WTC11 (cell line): ENCODE measurements around the gene LPP. TPM values are rescaled to one million over a fixed set of nuclear protein-coding genes. Genes with fewer than 3 reads are reported as not detected.

ENCODE experiments used
- ATAC-seq: fragments of 200-7000 bp; cut with Tn5 transposase; 2 replicates; pipeline ENCODE4 v1.10.0; 2021; ENCODE audit warnings: mild to moderate bottlenecking, moderate library complexity
- CTCF ChIA-PET: fragments of 300-600 bp; sonication (Branson Sonifier 250); formaldehyde crosslinking; loops from one replicate; lab custom pipeline; 2021; ENCODE audit warnings: antibody characterized with exemption; lab: Charles Lee
- POLR2A ChIA-PET: fragments of 350-600 bp; sonication (Branson Sonifier 250); formaldehyde crosslinking; loops from one replicate; lab custom pipeline; 2021; ENCODE audit warnings: antibody characterized with exemption; lab: Charles Lee
- DNase-seq: peaks from one replicate; pipeline ENCODE4 v3.0.0; 2021; ENCODE audit warnings: low spot score
- H3K27ac Mint-ChIP-seq: 2 replicates; pipeline ENCODE4 v1.8.0; 2021; ENCODE audit warnings: mixed read lengths
- H3K27me3 Mint-ChIP-seq: 2 replicates; pipeline ENCODE4 v1.8.0; 2021; ENCODE audit warnings: low read depth, mild to moderate bottlenecking, moderate library complexity, mixed read lengths
- H3K36me3 Mint-ChIP-seq: 2 replicates; pipeline ENCODE4 v1.8.0; 2021; ENCODE audit warnings: mixed read lengths
- H3K4me1 Mint-ChIP-seq: 2 replicates; pipeline ENCODE4 v1.8.0; 2022; ENCODE audit warnings: mixed read lengths
- H3K4me3 Mint-ChIP-seq: 2 replicates; pipeline ENCODE4 v1.8.0; 2021; ENCODE audit warnings: mild to moderate bottlenecking, moderate library complexity, mixed read lengths
- H3K9me3 Mint-ChIP-seq: 2 replicates; pipeline ENCODE4 v1.8.0; 2021; ENCODE audit warnings: mixed read lengths
- ATF6 ChIP-seq: sonication (generic); formaldehyde crosslinking; IDR thresholded peaks from 2 replicates; pipeline ENCODE4 v1.8.1; 2023; ENCODE audit warnings: mild to moderate bottlenecking, missing genetic modification reagents
- E2F1 ChIP-seq: sonication (generic); formaldehyde crosslinking; IDR thresholded peaks from 2 replicates; pipeline ENCODE4 v1.8.0; 2022; ENCODE audit warnings: mild to moderate bottlenecking, missing genetic modification reagents
- ETV6 ChIP-seq: sonication (generic); formaldehyde crosslinking; IDR thresholded peaks from 2 replicates; pipeline ENCODE4 v1.8.1; 2022; ENCODE audit warnings: mild to moderate bottlenecking, missing genetic modification reagents
- FOXP1 ChIP-seq: sonication (generic); formaldehyde crosslinking; IDR thresholded peaks from 2 replicates; pipeline ENCODE4 v1.8.0; 2022; ENCODE audit warnings: missing genetic modification reagents, mild to moderate bottlenecking, moderate library complexity, borderline replicate concordance
- GABPB1 ChIP-seq: sonication (generic); formaldehyde crosslinking; IDR thresholded peaks from 2 replicates; pipeline ENCODE4 v1.8.1; 2023; ENCODE audit warnings: mild to moderate bottlenecking, missing genetic modification reagents
- MLX ChIP-seq: sonication (generic); formaldehyde crosslinking; IDR thresholded peaks from 2 replicates; pipeline ENCODE4 v1.8.1; 2023; ENCODE audit warnings: mild to moderate bottlenecking, missing genetic modification reagents, moderate library complexity
- MXD4 ChIP-seq: fragments of 250-450 bp; sonication (Bioruptor Pico); IDR thresholded peaks from 2 replicates; pipeline ENCODE4 v1.8.0; 2021; ENCODE audit warnings: mild to moderate bottlenecking, moderate library complexity, borderline replicate concordance
- NFE2L1 ChIP-seq: sonication (generic); formaldehyde crosslinking; IDR thresholded peaks from 2 replicates; pipeline ENCODE4 v1.8.1; 2023; ENCODE audit warnings: missing genetic modification reagents
- NR1H2 ChIP-seq: sonication (generic); formaldehyde crosslinking; IDR thresholded peaks from 2 replicates; pipeline ENCODE4 v1.9.0; 2021; ENCODE audit warnings: mild to moderate bottlenecking, moderate library complexity, missing genetic modification reagents
- RORB ChIP-seq: fragments of 250-450 bp; sonication (Bioruptor Pico); IDR thresholded peaks from 2 replicates; pipeline ENCODE4 v1.9.0; 2021; ENCODE audit warnings: mild to moderate bottlenecking
- SP1 ChIP-seq: sonication (generic); formaldehyde crosslinking; conservative IDR thresholded peaks from 2 replicates; pipeline ENCODE4 v1.8.1; 2022; ENCODE audit warnings: missing genetic modification reagents
- ZBTB43 ChIP-seq: sonication (generic); formaldehyde crosslinking; IDR thresholded peaks from 2 replicates; pipeline ENCODE4 v1.8.1; 2023; ENCODE audit warnings: mild to moderate bottlenecking, missing genetic modification reagents
- ZNF121 ChIP-seq: sonication (generic); formaldehyde crosslinking; IDR thresholded peaks from 2 replicates; pipeline ENCODE4 v1.8.0; 2023; ENCODE audit warnings: missing genetic modification reagents
- ZNF138 ChIP-seq: sonication (generic); formaldehyde crosslinking; conservative IDR thresholded peaks from 2 replicates; pipeline ENCODE4 v1.8.1; 2022; ENCODE audit warnings: mild to moderate bottlenecking, moderate library complexity, missing genetic modification reagents
- ZNF219 ChIP-seq: sonication (generic); formaldehyde crosslinking; IDR thresholded peaks from 2 replicates; pipeline ENCODE4 v1.8.0; 2023; ENCODE audit warnings: missing genetic modification reagents, mild to moderate bottlenecking, borderline replicate concordance
- ZNF232 ChIP-seq: sonication (generic); formaldehyde crosslinking; IDR thresholded peaks from 2 replicates; pipeline ENCODE4 v1.8.0; 2022; ENCODE audit warnings: mild to moderate bottlenecking, missing genetic modification reagents
- ZNF263 ChIP-seq: sonication (generic); formaldehyde crosslinking; IDR thresholded peaks from 2 replicates; pipeline ENCODE4 v1.8.1; 2022; ENCODE audit warnings: low read depth, mild to moderate bottlenecking, moderate library complexity, missing genetic modification reagents
- ZNF416 ChIP-seq: fragments of 250-450 bp; sonication (Bioruptor Pico); IDR thresholded peaks from 2 replicates; pipeline ENCODE4 v1.9.0; 2021; ENCODE audit warnings: mild to moderate bottlenecking, inconsistent platforms
- ZNF532 ChIP-seq: fragments of 250-450 bp; sonication (Bioruptor Pico); IDR thresholded peaks from 2 replicates; pipeline ENCODE4 v1.9.0; 2021; ENCODE audit warnings: mild to moderate bottlenecking, borderline replicate concordance
- total RNA-seq: library from RNA; stranded (reverse); gene quantifications from 3 replicates; pipeline ENCODE4 v1.2.3, GENCODE V29; 2021
- TF ChIP-seq, protein P1 (sequence below): sonication (generic); formaldehyde crosslinking; IDR thresholded peaks from 2 replicates; pipeline ENCODE4 v1.8.0; 2022; ENCODE audit warnings: mild to moderate bottlenecking, missing genetic modification reagents

Gene LPP
- total RNA-seq, 1 experiment from 2014 or later = 49.6 TPM

- Mint-ChIP-seq H3K4me1 (peaks cover 32% of the 10 kb centered on the region), H3K9me3 (no peaks in the 10 kb centered on the region), H3K27ac (peak overlapping the region; percentile 79; the same call in 1 of the 2 replicates), H3K27me3 (no peaks in the 10 kb centered on the region), H3K4me3 (no peak overlapping the region), H3K36me3 (no peaks in the 10 kb centered on the region)
- ATAC-seq = peak; percentile 74
- DNase-seq = no peak
- ChIA-PET POLR2A (interaction anchor here (1.2 kb wide), 1 partner anchor 439 kb away, joined by 4 read pairs; the partner anchor contains the start of gene BCL6), CTCF (interaction anchor here (0.7 to 2.2 kb wide), 5 partner anchors 21 to 655 kb away, joined by 4 to 10 read pairs (median 4); no protein-coding TSS in a partner anchor)
- TF ChIP-seq ZNF416 (CRISPR knock-in tag) (no peak), MXD4 (CRISPR knock-in tag) (no peak), E2F1 (CRISPR knock-in tag) (no peak), ATF6 (CRISPR knock-in tag) (no peak), ZNF532 (CRISPR knock-in tag) (no peak), SP1 (no peak), ZBTB43 (CRISPR knock-in tag) (no peak), ZNF219 (CRISPR knock-in tag) (no peak), ETV6 (no peak)
Measured at GRCh38 chr3:188184649-188185048, 30.7 kb downstream of the LPP start.

GRCh38 chr3:188185717-188186251 lies 31.8 kb downstream of the LPP start:
- CTCF ChIA-PET = interaction anchor here (1.4 to 2.2 kb wide), 2 partner anchors 20 to 22 kb away, joined by 4 to 5 read pairs; no protein-coding TSS in a partner anchor
- H3K27ac Mint-ChIP-seq = peak overlapping the region; percentile 40
- ATAC-seq (peak; percentile 50), DNase-seq (no peak)
- H3K9me3 Mint-ChIP-seq = no peaks in the 10 kb centered on the region
- peaks cover 27% of the 10 kb centered on the region for H3K4me1 Mint-ChIP-seq
- H3K27me3 Mint-ChIP-seq = no peaks in the 10 kb centered on the region
- POLR2A ChIA-PET = interaction anchor here (0.7 kb wide), 1 partner anchor 84 kb away, joined by 3 read pairs; no protein-coding TSS in a partner anchor
- H3K4me3 Mint-ChIP-seq = no peak overlapping the region
- no peaks in the 10 kb centered on the region for H3K36me3 Mint-ChIP-seq
- TF ChIP-seq E2F1 (CRISPR knock-in tag) (no peak), NFE2L1 (CRISPR knock-in tag) (no peak), GABPB1 (CRISPR knock-in tag) (no peak), NR1H2 (CRISPR knock-in tag) (no peak), ZNF138 (CRISPR knock-in tag) (no peak), FOXP1 (no peak), ZBTB43 (CRISPR knock-in tag) (no peak), MLX (CRISPR knock-in tag) (no peak), MXD4 (CRISPR knock-in tag) (no peak), ZNF263 (no peak), RORB (CRISPR knock-in tag) (no peak), ZNF232 (CRISPR knock-in tag) (no peak), ZNF121 (no peak)
- TF ChIP-seq, protein P1, sequence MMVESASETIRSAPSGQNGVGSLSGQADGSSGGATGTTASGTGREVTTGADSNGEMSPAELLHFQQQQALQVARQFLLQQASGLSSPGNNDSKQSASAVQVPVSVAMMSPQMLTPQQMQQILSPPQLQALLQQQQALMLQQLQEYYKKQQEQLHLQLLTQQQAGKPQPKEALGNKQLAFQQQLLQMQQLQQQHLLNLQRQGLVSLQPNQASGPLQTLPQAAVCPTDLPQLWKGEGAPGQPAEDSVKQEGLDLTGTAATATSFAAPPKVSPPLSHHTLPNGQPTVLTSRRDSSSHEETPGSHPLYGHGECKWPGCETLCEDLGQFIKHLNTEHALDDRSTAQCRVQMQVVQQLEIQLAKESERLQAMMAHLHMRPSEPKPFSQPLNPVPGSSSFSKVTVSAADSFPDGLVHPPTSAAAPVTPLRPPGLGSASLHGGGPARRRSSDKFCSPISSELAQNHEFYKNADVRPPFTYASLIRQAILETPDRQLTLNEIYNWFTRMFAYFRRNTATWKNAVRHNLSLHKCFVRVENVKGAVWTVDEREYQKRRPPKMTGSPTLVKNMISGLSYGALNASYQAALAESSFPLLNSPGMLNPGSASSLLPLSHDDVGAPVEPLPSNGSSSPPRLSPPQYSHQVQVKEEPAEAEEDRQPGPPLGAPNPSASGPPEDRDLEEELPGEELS (CRISPR knock-in tag) = no peak
